PC-9 (cell line): ENCODE measurements around the gene FANCL. TPM values are rescaled to one million over a fixed set of nuclear protein-coding genes. Genes with fewer than 3 reads are reported as not detected.
"Not testable (repeated sequence)": the region's sequence is repeated elsewhere in the genome, so short reads cannot be mapped to it uniquely, and the experiment has no call there.

Experiments
- BruUV-seq: library from RNA; stranded (reverse); fragments of 400-500 nt; replicated peaks from 2 replicates; lab custom pipeline; 2021; lab: Mats Ljungman, UMichigan
- CTCF ChIA-PET: fragments of 300-600 bp; sonication (Branson Sonifier 250); formaldehyde crosslinking; loops from one replicate; lab custom pipeline; 2022; ENCODE audit warnings: antibody characterized with exemption; lab: Charles Lee
- POLR2A ChIA-PET: fragments of 300-600 bp; sonication (Branson Sonifier 250); formaldehyde crosslinking; loops from one replicate; lab custom pipeline; 2022; ENCODE audit warnings: antibody characterized with exemption; ENCODE audit not compliant: unreplicated experiment; lab: Charles Lee
- DNase-seq, 2 experiments: peaks; one replicate each; pipeline versions ENCODE4 v3.0.0 to v3.0.0-alpha.2; 2015 to 2022; ENCODE audit warnings: mixed read lengths in 1 of 2
- H2AFZ ChIP-seq: fragments of 200-600 bp; sonication (generic); 2 replicates; pipeline ENCODE4 v1.8.1; 2017; ENCODE audit warnings: antibody characterized with exemption
- H3F3A ChIP-seq: fragments of 200-600 bp; sonication (generic); 2 replicates; pipeline ENCODE4 v1.8.1; 2017; ENCODE audit warnings: antibody characterized with exemption, mild to moderate bottlenecking, low read depth; ENCODE audit not compliant: insufficient read depth
- H3K27ac ChIP-seq: fragments of 200-600 bp; sonication (generic); 2 replicates; pipeline ENCODE4 v1.6.1; 2016; ENCODE audit warnings: mixed run types
- H3K27me3 ChIP-seq: fragments of 200-600 bp; sonication (generic); 2 replicates; pipeline ENCODE4 v1.6.1; 2016; ENCODE audit warnings: low read depth, mixed run types; ENCODE audit not compliant: insufficient read depth
- H3K36me3 ChIP-seq: fragments of 200-600 bp; sonication (generic); 2 replicates; pipeline ENCODE4 v1.6.1; 2016; ENCODE audit warnings: low read depth, mixed run types
- H3K4me1 ChIP-seq: fragments of 200-600 bp; sonication (generic); replicated peaks from 2 replicates; pipeline ENCODE4 v1.6.1; 2016; ENCODE audit warnings: mixed run types; ENCODE audit not compliant: insufficient read depth
- H3K4me2 ChIP-seq: fragments of 200-600 bp; sonication (generic); 2 replicates; pipeline ENCODE4 v1.6.1; 2017; ENCODE audit warnings: mixed run types
- H3K4me3 ChIP-seq: fragments of 200-600 bp; sonication (generic); 2 replicates; pipeline ENCODE4 v1.6.1; 2016; ENCODE audit warnings: mixed run types
- H3K79me2 ChIP-seq: fragments of 200-600 bp; sonication (generic); 2 replicates; pipeline ENCODE4 v1.6.1; 2017; ENCODE audit warnings: low read depth, mixed run types
- H3K9me2 ChIP-seq: fragments of 200-600 bp; sonication (generic); 2 replicates; pipeline ENCODE4 v1.8.1; 2017; ENCODE audit warnings: mild to moderate bottlenecking; ENCODE audit not compliant: insufficient read depth
- H3K9me3 ChIP-seq: fragments of 200-600 bp; sonication (generic); 2 replicates; pipeline ENCODE4 v1.8.1; 2016; ENCODE audit warnings: low read depth; ENCODE audit not compliant: insufficient read depth
- H4K20me1 ChIP-seq: fragments of 200-600 bp; sonication (generic); 2 replicates; pipeline ENCODE4 v1.8.1; 2017; ENCODE audit not compliant: insufficient read depth
- CTCF ChIP-seq: fragments of 200-600 bp; sonication (generic); conservative IDR thresholded peaks from 2 replicates; pipeline ENCODE4 v1.6.1; 2017; ENCODE audit warnings: mixed run types, antibody characterized with exemption, mild to moderate bottlenecking, moderate library complexity
- EZH2 ChIP-seq: fragments of 200-600 bp; sonication (generic); IDR thresholded peaks from 2 replicates; pipeline ENCODE4 v1.8.0; 2017; ENCODE audit warnings: antibody characterized with exemption, low read depth
- intact Hi-C: fragments of 100-400 bp; cut with micrococcal nuclease; formaldehyde crosslinking; loops from one replicate; pipeline ENCODE4 v1.10.0; 2022; ENCODE audit not compliant: unreplicated experiment
- total RNA-seq: library from RNA; stranded (reverse); gene quantifications from 2 replicates; pipeline ENCODE4 v1.2.3, GENCODE V29; 2021

Gene FANCL
- total RNA-seq, 1 experiment from 2014 or later = 51.8 TPM

DNA sequence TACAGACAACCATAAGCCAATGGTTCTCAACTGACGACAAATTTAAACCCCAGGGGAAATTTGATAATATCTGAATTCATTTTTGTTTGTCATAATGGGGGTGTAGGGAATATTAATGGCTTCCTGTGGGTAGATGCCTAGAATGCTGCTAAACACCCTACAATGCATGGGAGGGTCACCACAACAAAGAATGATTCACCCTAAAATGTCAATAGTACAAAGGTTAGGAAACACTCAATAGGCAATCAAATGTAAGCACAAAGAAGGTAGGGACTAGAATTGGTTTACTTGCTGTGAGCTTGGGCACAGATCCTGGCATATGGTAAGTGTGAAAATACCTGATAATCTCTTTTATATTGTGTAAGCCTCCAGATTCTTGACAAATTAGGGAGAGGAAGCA, 20.1 kb upstream of the FANCL start:
- ChIA-PET POLR2A (interaction anchor here (0.8 kb wide), 1 partner anchor 100 kb away, joined by 14 read pairs; no protein-coding TSS in a partner anchor), CTCF (no interaction called here)
- H3K79me2 ChIP-seq = no peaks in the 10 kb centered on the region
- no peak overlapping the region for H3K4me2 ChIP-seq
- no peak for TF ChIP-seq EZH2
- no peak for TF ChIP-seq CTCF
- intact Hi-C loops = no loop called here
- no peak for DNase-seq
- no peak overlapping the region for H3K27ac ChIP-seq
- peaks cover 12% of the 10 kb centered on the region for H3K9me3 ChIP-seq
- H3K36me3 ChIP-seq = no peaks in the 10 kb centered on the region
- no peaks in the 10 kb centered on the region for H3F3A ChIP-seq
- no peak overlapping the region for H3K4me3 ChIP-seq
- H4K20me1 ChIP-seq = no peaks in the 10 kb centered on the region
- H3K9me2 ChIP-seq = no peaks in the 10 kb centered on the region
- BruUV-seq = no TSS peak
- H2AFZ ChIP-seq = no peak overlapping the region
- H3K4me1 ChIP-seq = no peaks in the 10 kb centered on the region
- H3K27me3 ChIP-seq = no peaks in the 10 kb centered on the region

GRCh38 chr2:58258456-58258855, 17.3 kb upstream of the FANCL start:
- intact Hi-C loops, H3K27me3 ChIP-seq, H3K4me3 ChIP-seq, POLR2A ChIA-PET, H3F3A ChIP-seq, H2AFZ ChIP-seq, BruUV-seq, H3K9me2 ChIP-seq, H3K4me1 ChIP-seq, H3K79me2 ChIP-seq, DNase-seq, H4K20me1 ChIP-seq, H3K27ac ChIP-seq, H3K4me2 ChIP-seq, H3K36me3 ChIP-seq, CTCF ChIA-PET: not testable (repeated sequence)
- H3K9me3 ChIP-seq = peaks cover 12% of the 10 kb centered on the region

- CTCF ChIA-PET, BruUV-seq, POLR2A ChIA-PET: not testable (repeated sequence)
These were observed 10.4 kb upstream of the FANCL start for GRCh38 chr2:58251331-58252201.

DNA sequence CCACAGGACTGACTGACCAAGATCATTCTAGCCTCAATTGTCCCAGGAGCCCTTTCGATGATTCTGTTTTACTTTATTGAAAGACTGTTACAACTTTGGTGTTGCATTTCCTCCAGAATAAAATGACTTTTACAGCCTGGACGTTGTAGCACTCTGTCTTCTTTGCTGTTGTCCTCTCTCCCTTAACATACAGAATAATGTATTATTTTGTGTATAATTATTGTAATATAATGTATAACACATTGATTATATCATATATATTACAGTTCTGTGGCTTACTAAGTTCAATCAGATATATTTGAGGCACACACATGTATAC, 380 bp upstream of the FANCL start:
- no TSS peak for BruUV-seq
- Histone ChIP-seq H3K36me3 (peaks cover 5% of the 10 kb centered on the region; the same call in 1 of the 2 replicates), H2AFZ (peak overlapping the region; percentile 99), H3K9me2 (no peaks in the 10 kb centered on the region), H3K4me1 (peaks cover 23% of the 10 kb centered on the region), H4K20me1 (no peaks in the 10 kb centered on the region), H3K4me3 (peak overlapping the region; percentile 94), H3K79me2 (peaks cover 42% of the 10 kb centered on the region), H3F3A (no peaks in the 10 kb centered on the region), H3K4me2 (peak overlapping the region; percentile 93), H3K27me3 (no peaks in the 10 kb centered on the region), H3K9me3 (peaks cover 7% of the 10 kb centered on the region; the same call in 1 of the 2 replicates), H3K27ac (peak overlapping the region; percentile 59)
- ChIA-PET CTCF (interaction anchor here (0.8 kb wide), 1 partner anchor 336 kb away, joined by 3 read pairs; no protein-coding TSS in a partner anchor), POLR2A (interaction anchor here (0.7 kb wide), 2 partner anchors 10 to 199 kb away, joined by 4 read pairs; no protein-coding TSS in a partner anchor)
- TF ChIP-seq CTCF (no peak), EZH2 (no peak)
- intact Hi-C loops = no loop called here
- DNase-seq = no peak

More at GRCh38 chr2:58251331-58252201, 10.4 kb upstream of the FANCL start:
- DNase-seq, H3F3A ChIP-seq, H2AFZ ChIP-seq, H3K4me2 ChIP-seq, H3K4me1 ChIP-seq, H3K79me2 ChIP-seq, H3K4me3 ChIP-seq, H3K9me2 ChIP-seq, H3K27me3 ChIP-seq, H3K36me3 ChIP-seq, H3K27ac ChIP-seq, H3K9me3 ChIP-seq, intact Hi-C loops, H4K20me1 ChIP-seq: not testable (repeated sequence)
